ENCODE data around the gene CACNA2D3.

- TF ChIP-seq POLR2AphosphoS5 (IDR thresholded peaks at IDR 0.05; ENCODE audit: borderline replicate concordance, low read depth, low read length): no peak
- no peak for TF ChIP-seq EZH2 (IDR thresholded peaks at IDR 0.05)
Observed at GRCh38 chr3:54122324-54123002, at the start of gene CACNA2D3.
